Neural cell (in vitro differentiated cells): Measurements from ENCODE around the gene MBD3L2B.

Experiments used
- EP300 ChIP-seq: fragments of 450-650 bp; conservative IDR thresholded peaks from 2 replicates; pipeline ENCODE4 v1.6.1; 2014; ENCODE audit warnings: antibody characterized with exemption, mild to moderate bottlenecking, moderate library complexity; ENCODE audit not compliant: poor library complexity, severe bottlenecking
- EZH2 ChIP-seq: fragments of 200-600, 300-800 bp; shearing (Covaris generic), sonication (generic); IDR thresholded peaks from 2 replicates; pipeline ENCODE4 v1.6.1; 2014; ENCODE audit warnings: antibody characterized with exemption, low read length, borderline replicate concordance, mild to moderate bottlenecking; ENCODE audit not compliant: insufficient read depth, poor library complexity, severe bottlenecking
- MXI1 ChIP-seq: fragments of 450-650 bp; conservative IDR thresholded peaks from 2 replicates; pipeline ENCODE4 v1.6.1; 2014; ENCODE audit warnings: antibody characterized with exemption, mild to moderate bottlenecking; ENCODE audit not compliant: poor library complexity, severe bottlenecking
- POLR2AphosphoS5 ChIP-seq: IDR thresholded peaks from 2 replicates; pipeline ENCODE4 v1.6.1; 2012
- RAD21 ChIP-seq: fragments of 450-650 bp; conservative IDR thresholded peaks from 2 replicates; pipeline ENCODE4 v1.6.1; 2014; ENCODE audit warnings: antibody characterized with exemption, mild to moderate bottlenecking, moderate library complexity
- SMC3 ChIP-seq: fragments of 450-650 bp; conservative IDR thresholded peaks from 2 replicates; pipeline ENCODE4 v1.6.1; 2014; ENCODE audit warnings: antibody characterized with exemption, mild to moderate bottlenecking, moderate library complexity; ENCODE audit not compliant: poor library complexity
- TAF1 ChIP-seq: IDR thresholded peaks from 2 replicates; pipeline ENCODE4 v1.6.1; 2012; ENCODE audit warnings: low read depth
- TF ChIP-seq, protein P1 (sequence below): fragments of 450-650 bp; IDR thresholded peaks from 2 replicates; pipeline ENCODE4 v1.5.1; 2014; ENCODE audit warnings: antibody characterized with exemption, mild to moderate bottlenecking, moderate library complexity; ENCODE audit not compliant: poor library complexity, severe bottlenecking
- TF ChIP-seq, protein P2 (sequence below): IDR thresholded peaks from 2 replicates; pipeline ENCODE4 v1.6.1; 2012; ENCODE audit warnings: borderline replicate concordance

DNA sequence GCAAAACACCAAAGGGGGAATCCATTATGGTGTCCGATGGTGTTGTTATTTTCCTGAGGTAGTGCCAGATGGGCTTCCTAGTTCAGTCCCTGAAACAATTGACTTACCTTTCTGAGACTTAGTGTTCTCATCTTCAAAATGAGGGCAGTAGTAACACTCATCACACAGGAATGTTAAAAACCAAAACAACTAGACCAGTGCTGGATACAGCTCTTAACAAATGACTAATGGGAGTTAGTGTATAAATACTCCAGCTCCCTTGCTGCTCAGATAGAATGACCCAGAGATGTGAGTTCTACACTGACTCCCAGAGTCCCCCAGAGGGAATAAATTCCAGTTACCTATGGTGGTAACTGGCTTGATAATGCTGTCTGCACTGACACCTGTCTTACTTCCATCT is 49.9 kb downstream of the MBD3L2B start:
- TF ChIP-seq SMC3: no peak
- TF ChIP-seq, protein P1, sequence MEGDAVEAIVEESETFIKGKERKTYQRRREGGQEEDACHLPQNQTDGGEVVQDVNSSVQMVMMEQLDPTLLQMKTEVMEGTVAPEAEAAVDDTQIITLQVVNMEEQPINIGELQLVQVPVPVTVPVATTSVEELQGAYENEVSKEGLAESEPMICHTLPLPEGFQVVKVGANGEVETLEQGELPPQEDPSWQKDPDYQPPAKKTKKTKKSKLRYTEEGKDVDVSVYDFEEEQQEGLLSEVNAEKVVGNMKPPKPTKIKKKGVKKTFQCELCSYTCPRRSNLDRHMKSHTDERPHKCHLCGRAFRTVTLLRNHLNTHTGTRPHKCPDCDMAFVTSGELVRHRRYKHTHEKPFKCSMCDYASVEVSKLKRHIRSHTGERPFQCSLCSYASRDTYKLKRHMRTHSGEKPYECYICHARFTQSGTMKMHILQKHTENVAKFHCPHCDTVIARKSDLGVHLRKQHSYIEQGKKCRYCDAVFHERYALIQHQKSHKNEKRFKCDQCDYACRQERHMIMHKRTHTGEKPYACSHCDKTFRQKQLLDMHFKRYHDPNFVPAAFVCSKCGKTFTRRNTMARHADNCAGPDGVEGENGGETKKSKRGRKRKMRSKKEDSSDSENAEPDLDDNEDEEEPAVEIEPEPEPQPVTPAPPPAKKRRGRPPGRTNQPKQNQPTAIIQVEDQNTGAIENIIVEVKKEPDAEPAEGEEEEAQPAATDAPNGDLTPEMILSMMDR: no peak
- no peak for TF ChIP-seq EP300
- TF ChIP-seq TAF1: no peak
- TF ChIP-seq POLR2AphosphoS5: no peak
- no peak for TF ChIP-seq EZH2
- TF ChIP-seq RAD21: no peak
- TF ChIP-seq, protein P2, sequence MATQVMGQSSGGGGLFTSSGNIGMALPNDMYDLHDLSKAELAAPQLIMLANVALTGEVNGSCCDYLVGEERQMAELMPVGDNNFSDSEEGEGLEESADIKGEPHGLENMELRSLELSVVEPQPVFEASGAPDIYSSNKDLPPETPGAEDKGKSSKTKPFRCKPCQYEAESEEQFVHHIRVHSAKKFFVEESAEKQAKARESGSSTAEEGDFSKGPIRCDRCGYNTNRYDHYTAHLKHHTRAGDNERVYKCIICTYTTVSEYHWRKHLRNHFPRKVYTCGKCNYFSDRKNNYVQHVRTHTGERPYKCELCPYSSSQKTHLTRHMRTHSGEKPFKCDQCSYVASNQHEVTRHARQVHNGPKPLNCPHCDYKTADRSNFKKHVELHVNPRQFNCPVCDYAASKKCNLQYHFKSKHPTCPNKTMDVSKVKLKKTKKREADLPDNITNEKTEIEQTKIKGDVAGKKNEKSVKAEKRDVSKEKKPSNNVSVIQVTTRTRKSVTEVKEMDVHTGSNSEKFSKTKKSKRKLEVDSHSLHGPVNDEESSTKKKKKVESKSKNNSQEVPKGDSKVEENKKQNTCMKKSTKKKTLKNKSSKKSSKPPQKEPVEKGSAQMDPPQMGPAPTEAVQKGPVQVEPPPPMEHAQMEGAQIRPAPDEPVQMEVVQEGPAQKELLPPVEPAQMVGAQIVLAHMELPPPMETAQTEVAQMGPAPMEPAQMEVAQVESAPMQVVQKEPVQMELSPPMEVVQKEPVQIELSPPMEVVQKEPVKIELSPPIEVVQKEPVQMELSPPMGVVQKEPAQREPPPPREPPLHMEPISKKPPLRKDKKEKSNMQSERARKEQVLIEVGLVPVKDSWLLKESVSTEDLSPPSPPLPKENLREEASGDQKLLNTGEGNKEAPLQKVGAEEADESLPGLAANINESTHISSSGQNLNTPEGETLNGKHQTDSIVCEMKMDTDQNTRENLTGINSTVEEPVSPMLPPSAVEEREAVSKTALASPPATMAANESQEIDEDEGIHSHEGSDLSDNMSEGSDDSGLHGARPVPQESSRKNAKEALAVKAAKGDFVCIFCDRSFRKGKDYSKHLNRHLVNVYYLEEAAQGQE: no peak
- TF ChIP-seq MXI1: no peak
